Stimulated activated CD8-positive, alpha-beta memory T cell treated with anti-CD3 and anti-CD28 coated beads, Interleukin-12 subunit alpha, Interleukin-12 subunit beta, amount 100 ng/mL, for 4 hours (primary cell): ENCODE data around the gene LGALS9C.
"Not testable (repeated sequence)": the region's sequence is repeated elsewhere in the genome, so short reads cannot be mapped to it uniquely, and the experiment has no call there.

Experiments used
- DNase-seq: peaks from one replicate; pipeline ENCODE4 v3.0.0-alpha.2; 2020; ENCODE audit warnings: low read depth

Gene LGALS9C

DNA sequence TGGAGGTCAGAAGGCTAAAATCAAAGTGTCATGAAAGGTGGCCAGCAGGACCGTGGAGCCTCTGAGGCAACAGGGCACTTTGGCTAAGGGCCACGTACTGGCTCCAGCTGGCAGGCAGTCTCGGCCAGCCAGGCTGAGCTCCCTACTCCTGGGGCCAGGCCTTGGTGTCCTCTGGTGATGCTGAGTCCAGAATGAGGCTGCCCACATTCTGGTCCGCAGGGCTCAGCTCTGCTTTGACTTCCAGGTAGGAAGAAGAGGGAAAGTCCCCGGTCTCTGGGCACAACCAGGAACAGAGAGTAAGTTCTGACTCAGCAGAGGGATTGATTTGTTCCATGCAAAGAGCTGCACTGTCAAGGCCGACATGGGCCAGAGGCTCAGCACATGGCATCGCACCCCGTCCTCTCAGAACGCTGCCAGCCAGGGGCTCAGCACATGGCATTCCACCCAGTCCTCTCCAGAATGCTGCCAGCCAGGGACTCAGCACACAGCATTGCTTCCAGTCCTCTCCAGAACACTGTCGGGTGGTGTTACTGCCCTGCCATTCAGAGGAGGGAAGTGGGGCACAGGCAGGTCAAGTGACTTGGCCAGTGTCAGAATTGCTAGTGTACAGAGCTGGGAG lies 2.5 kb downstream of the LGALS9C start:
- not testable (repeated sequence) for DNase-seq

DNA sequence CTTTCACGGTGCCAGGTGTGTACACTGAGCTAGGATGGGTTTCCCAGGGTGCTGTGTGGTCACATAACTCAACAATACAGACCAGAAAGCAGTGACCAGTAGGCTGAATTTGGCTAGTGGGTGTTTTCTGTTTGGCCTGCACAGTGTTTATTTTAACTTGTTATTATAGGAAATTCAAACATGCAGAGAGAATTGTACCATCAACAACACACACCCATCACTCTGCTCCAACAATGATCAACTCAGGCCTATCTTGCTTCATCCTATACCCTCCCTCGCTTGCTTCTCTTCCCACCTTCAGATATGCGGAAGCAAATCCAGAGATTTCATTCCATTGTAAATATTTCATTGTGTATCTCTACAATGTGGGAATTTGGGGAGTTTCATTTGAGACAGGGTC lies 5.2 kb downstream of the LGALS9C start:
- DNase-seq = not testable (repeated sequence)

DNA sequence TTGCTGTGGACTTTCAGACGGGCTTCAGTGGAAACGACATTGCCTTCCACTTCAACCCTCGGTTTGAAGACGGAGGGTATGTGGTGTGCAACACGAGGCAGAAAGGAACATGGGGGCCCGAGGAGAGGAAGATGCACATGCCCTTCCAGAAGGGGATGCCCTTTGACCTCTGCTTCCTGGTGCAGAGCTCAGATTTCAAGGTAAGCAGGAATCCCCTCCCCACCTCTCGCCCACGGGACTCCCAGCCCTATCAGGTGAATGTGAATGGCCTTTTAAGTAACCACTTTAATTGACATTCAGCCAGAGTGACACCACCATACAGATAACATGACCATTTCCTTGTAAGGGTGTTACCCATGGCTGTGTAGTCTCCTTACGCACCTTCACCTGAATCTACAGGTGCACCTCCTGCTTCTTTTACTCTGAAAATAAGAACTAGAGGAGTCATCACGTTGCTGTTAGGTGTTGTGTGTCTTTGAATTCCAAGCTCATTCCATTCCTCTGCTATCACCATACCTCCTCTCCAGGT lies 9.4 kb downstream of the LGALS9C start:
- DNase-seq = not testable (repeated sequence)

DNA sequence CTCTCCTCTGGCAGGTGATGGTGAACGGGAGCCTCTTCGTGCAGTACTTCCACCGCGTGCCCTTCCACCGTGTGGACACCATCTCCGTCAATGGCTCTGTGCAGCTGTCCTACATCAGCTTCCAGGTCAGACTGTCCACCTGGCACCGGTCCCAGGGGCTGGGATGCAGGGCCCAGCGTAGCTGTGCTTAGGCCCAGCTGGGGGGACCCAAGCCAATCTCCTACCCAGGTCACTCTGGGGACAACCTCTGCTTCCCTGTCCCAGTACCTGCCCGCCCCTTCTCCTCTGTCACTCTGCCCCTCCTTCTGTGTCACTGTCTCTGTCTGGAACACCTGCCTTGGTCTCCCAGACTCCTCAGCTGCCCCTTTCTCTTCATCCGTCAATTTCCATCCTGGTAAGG lies 11.0 kb downstream of the LGALS9C start:
- not testable (repeated sequence) for DNase-seq

DNA sequence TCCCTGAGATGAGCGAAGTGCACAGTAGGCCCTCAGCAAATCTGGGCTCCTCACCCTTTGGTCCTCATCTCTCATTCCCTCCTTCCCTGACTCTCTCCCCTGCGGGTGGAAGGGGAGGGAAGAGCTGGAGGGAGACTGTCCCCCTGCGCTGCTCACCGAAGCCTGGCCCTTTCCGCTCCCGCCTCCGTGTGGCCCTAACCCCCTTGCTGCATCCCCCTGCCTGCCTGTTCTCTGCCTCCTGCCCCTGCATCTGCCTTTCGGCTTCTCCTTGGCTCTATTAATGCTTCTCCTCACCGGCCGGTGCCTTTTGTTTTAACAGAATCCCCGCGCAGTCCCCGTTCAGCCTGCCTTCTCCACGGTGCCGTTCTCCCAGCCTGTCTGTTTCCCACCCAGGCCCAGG lies 12.0 kb downstream of the LGALS9C start:
- not testable (repeated sequence) for DNase-seq

DNA sequence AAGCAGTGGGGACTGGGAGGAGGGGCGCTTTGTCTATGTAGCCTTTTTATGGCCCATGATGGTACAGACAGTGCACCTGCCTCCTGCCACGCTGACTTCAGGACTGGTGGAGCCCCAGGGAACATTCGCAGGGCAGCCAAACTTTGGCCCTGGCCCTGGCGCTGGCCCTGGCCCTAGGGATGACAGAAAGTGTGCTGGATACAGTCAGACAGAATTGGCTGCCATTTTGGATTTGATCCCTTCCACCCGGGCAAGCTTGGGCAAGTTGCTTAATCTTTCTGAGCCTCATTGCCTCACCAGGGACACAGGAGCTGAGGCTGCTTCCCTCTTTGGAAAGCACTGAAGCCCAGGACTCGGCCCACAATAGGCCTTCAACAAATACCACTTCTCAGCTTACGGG lies 13.4 kb downstream of the LGALS9C start:
- not testable (repeated sequence) for DNase-seq

DNA sequence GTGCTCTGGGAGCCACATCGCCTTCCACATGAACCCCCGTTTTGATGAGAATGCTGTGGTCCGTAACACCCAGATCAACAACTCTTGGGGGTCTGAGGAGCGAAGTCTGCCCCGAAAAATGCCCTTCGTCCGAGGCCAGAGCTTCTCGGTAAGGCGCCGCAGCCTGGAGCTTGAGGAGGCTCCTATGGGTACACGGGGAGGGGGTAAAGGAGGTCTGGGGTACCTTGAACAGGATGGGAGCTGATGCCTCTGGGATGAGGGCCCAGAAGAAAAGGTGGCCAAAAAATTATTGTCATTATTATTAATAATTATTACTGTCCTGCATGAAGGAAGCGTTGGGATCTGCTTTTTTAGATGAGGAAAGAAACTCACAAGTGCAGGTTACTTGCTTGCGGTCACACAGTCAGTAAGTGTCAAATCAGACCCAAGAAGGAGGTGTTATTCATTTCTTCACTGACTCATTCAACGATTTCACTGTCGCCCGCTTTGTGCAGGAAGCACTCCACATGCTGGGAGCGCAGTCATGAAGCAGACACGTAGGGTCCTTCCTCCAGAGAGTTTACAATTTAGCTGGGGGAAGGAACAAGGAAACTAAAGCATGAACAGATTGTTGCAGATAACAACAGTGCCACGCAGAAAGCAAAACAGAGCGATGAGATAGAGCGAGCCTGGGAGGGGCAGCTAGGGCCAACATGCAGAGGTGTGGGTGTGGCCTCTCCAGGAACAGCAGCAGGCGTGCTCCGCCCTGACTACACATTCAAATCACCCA lies 16.3 kb downstream of the LGALS9C start:
- DNase-seq = not testable (repeated sequence)

DNA sequence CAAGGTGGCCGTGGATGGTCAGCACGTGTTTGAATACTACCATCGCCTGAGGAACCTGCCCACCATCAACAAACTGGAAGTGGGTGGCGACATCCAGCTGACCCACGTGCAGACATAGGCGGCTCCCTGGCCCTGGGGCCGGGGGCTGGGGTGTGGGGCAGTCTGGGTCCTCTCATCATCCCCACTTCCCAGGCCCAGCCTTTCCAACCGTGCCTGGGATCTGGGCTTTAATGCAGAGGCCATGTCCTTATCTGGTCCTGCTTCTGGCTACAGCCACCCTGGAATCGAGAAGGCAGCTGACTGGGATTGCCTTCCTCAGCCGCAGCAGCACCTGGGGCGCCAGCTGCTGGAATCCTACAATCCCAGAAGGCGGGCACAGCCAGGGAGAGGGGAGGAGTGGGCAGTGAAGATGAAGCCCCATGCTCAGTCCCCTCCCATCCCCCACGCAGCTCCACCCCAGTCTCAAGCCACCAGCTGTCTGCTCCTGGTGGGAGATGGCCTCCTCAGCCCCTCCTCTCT lies 17.7 kb downstream of the LGALS9C start:
- not testable (repeated sequence) for DNase-seq

DNA sequence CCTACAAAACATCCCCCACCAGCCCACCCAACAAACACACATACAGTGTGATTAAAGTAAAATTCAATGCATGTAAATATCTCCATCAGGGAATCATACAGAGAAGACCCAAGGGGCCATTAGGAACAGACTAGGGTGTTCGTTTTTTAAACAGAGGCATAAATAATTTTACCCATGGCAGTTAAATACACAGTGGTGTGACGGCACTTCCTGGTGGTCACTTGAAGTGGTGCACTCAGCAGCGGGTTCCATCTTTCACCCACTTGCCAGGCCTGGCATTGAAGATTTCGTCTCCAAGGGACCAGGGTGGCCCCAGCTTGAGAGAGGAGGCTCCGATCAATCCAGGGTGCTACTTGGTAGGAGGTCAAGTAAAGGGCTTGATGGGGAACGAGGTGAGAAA lies 20.5 kb downstream of the LGALS9C start:
- DNase-seq = not testable (repeated sequence)

DNA sequence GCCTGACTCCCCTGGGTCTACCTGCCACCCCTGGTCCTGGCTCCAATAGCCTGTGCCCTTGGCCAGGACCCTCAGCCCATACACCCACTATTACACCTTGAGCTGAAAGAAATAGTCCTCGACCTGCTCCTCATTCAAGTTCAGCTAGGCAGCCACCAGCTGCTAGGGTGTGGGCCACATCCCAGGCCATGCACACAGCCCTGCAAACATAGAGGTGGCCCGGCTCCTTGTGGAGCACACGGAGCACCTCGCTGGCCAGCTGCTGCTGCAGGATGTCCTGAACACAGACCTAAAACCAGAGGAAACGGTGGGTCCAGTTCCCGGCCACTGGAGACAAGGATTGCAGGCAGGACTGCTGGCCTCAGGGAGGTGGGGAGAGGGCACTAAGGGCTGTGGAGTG lies 22.5 kb downstream of the LGALS9C start:
- DNase-seq = not testable (repeated sequence)

DNA sequence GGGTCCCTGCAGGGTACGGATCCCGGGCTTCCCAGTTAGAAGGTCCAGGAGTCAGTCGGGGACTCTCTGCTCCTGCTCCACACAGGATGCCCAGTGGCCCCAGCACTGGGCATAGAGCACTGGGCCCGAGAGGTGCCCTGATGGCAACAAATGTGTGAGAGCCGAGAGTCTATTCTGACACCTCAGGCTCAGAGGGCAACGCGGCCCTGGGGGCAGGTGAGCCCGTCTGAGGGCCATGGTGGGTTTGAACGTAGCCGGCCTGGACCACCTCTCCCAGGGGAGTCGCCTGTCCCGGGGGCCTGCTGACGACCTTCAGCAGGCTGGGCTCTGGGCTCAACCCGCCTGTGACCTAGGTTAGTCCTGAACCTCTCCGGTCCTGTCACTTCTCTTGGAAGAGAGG lies 23.2 kb downstream of the LGALS9C start:
- not testable (repeated sequence) for DNase-seq

DNA sequence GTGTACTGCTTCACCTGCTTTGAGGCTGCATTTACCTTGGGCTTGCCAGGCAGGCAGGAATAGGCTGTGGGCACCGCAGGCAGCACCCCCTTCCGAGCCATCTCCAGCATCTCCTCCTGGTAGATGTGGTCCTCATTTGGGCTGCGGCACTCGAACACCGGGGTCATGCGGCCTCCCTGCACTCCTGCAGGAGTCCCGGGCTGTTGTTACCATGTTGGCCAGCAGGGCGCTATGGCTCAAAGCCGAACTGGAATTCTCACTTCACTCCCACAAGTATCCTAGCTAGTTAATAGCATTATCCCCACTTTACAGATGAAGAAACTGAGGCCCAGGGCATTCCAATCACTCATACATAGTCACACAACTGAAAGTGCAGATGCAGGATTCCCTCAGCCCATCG lies 23.7 kb downstream of the LGALS9C start:
- not testable (repeated sequence) for DNase-seq

DNA sequence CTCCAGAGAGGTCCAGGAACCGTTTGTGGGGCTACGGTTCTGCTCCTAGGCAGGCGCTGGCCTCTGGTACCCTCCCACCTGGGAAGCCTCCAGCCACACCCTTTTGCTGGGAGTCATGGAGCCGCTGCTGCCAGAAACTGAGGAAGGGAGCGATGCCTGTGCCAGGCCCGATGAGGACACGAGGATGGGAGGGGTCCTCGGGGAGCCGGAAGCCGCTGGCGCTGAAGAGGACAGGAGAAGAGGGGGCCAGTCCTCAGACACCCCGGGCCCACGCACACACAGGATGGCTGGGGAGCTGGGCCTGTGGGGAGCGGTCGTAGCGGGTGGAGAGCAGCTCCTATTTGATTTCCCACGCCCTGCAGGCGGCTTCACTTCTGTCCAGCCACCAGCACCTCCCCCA lies 24.2 kb downstream of the LGALS9C start:
- not testable (repeated sequence) for DNase-seq

DNA sequence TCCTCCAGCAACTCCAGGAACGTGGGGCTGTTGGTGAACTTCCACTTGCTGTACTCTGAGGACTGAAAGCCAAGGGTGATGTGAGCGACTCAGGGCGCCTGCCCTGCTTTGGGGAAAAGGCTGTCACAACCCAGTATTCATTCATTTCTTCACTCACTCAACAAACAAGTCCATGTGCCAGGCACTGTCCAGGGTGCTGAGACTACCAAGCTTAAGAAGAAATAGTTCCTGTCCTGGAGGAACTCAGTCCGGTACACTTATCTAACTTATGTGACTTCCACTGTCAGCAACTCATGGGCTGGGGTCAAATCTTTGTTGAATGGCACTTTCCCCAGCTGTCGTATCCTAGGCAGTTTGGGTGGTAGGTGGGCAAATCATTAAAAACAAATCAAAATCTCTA lies 26.6 kb downstream of the LGALS9C start:
- not testable (repeated sequence) for DNase-seq

DNA sequence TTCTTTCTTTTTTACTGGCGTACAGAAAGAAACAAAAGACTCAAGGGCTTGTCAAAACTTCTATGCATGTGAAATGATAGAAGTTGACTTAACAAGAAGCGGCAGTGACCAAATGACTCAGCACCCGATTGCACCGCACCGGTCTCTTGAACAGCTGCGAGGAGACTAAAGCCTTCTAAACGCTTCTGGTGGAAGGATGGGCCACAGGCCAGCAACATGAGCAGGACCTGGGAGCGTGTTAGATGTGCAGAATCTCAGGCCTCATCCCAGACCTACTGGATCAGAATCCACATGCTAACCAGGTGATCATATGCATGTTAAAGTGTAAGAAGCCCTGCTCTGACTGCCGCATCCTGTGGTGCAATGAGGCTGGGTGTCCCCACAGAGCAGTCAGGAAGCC lies 31.1 kb downstream of the LGALS9C start:
- not testable (repeated sequence) for DNase-seq

DNA sequence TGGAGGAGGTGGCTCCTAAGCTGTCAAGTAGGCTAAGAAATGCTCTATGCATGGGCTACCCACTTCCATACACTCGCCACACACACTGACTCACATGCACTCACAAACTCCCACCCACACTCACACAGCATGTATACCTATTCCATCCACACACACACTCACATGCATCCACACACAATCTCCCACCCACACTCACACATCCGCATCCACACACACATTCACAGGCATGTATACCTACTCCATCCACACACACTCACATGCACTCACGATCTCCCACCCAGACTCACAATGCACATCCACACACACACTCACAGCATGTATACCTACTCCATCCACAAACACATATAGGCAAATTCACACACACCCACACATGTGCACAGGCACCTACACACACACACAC lies 32.1 kb downstream of the LGALS9C start:
- not testable (repeated sequence) for DNase-seq

DNA sequence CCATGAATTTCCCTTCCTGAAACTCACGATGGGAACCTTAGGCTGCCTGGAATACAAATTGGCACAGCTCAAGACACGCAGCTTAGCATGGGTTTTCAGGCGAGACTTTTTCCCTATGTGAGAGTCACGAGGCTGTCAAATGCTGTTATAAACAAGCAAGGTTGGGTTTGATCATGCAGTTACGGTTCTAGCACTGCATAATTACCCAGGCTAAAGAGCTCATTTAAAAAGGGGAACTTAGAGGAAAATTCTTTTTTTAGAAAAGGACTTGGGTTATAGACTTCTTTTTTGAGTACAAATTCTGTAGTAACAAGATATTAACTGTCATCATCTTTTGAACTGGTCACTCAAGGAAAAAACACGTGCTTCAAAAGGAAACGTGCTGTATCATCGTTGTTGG lies 44.5 kb downstream of the LGALS9C start:
- not testable (repeated sequence) for DNase-seq

DNA sequence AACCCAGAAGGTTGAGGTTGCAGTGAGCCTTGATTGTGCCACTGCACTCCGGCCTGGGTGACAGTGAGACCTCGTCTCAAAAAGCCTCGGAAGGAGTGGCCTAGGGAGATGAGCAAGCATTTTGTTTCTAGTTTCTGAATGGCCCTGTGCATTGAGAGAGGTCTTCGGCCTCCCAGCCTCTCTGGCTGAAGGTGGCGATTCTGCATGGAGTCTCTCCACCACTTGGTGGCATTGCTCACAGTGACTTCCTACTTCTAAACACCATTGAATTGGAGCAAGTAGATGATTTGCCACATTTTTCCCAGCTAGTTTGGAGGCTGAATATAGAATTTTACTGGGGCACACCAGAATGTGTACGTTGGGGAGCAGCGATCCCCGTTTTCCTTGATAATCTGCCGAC lies 48.4 kb downstream of the LGALS9C start:
- DNase-seq = not testable (repeated sequence)

DNA sequence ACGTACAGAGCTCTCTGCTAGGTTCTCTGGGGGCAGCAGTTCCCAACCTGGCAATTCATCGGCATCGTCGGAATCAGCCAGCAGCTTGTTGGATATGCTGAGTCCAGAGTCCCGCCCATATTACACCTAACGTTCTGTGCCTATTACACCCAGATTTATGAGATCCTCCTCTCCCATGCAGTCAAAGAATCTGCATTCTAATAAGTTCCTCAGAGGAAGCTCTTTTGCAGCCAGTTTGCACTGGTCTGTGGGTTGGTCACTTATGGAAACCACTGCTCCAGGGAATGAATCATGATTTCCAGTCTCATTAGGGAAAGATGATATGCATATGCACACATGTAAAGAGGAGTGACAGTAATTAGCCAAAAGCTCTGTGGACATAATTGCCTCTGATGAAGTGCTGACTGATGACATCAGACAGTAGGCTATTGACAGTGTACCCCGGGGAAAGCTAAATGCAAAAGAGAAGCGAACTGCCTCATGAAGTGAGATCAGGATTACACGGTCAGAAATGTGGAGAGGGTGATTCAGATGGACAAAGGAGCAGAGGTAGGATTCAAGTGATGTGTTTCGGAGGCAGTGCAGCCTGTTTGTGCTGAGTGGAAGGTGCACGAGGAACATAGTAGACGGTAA lies 49.7 kb downstream of the LGALS9C start:
- DNase-seq = not testable (repeated sequence)

DNA sequence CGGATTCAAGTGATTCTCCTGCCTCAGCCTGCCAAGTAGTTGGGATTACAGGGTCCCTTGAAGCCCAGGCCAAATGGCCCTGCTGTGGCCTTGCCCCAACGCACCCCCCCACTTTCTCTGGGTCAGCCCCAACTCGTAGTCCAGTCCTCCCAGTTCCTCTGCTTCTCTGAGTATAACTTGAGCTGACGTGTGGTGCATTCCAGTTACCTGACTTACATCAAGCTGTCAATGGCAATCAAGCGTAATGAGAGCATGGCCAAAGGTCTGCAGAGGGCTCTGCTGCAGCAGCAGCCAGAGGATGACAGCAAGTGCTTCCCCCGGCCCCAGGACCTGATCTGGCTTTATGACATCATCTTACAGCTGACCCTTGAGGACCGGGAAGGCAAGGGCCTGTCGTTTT lies 50.8 kb downstream of the LGALS9C start:
- DNase-seq = not testable (repeated sequence)

DNA sequence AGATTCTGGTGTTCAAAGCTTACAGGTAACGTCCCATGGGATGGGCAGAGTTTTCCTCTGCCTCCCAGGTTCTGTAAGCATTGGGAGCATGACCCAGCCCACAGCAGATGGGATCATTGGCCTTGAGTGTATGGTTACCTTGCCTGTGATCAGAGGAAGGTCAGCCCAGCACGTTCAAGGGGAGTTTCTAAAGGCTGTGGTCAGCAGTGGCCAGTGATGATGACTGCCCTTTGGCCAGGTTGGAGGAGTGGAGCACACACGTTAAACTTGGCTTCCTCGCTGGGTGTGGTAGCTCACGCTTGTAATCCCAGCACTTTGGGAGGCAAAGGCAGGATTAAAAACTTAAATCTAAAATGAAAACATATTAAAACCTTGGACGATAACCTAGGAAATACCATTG lies 51.8 kb downstream of the LGALS9C start:
- DNase-seq = not testable (repeated sequence)

DNA sequence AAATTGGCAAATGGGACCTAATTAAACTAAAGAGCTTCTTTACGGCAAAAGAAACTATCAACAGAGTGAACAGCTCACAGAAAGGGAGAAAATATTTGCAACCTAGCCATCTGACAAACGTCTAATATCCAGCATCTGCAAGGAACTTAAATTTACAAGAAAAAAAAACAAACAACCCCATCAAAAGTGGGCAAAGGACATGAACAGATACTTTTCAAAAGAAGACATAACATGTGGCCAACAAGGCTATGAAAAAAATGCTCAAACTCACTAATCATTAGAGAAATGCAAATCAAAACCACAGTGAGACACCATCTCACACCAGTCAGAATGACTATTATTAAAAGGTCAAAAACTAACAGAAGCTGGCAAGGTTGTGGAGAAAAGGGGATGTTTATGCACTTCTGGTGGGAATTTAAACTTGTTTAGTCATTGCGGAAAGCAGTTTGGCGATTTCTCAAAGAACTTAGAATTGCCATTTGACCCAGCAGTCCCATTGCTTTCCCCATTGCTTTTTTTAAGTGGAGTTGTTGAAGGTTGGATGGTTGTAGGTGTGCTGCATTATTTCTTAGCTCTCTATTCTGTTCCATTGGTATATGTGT lies 52.4 kb downstream of the LGALS9C start:
- DNase-seq = not testable (repeated sequence)
